OCI-LY7 (cell line): ENCODE data around the gene AFF3.

ENCODE experiments used
- CTCF ChIP-seq: fragments of 200-600 bp; sonication (generic); conservative IDR thresholded peaks from 2 replicates; pipeline ENCODE4 v1.5.1; 2014; ENCODE audit warnings: mild to moderate bottlenecking, antibody characterized with exemption, low read length, moderate library complexity, mixed read lengths
- EZH2phosphoT487 ChIP-seq: fragments of 200-600 bp; sonication (generic); IDR thresholded peaks from 2 replicates; pipeline ENCODE4 v1.6.1; 2018; ENCODE audit warnings: low read depth, borderline replicate concordance, mild to moderate bottlenecking, mixed run types, antibody characterized with exemption, low read length, moderate library complexity, mixed read lengths

- TF ChIP-seq CTCF (no peak), EZH2phosphoT487 (no peak)
These were observed 637.4 kb downstream of the AFF3 start for GRCh38 chr2:99504844-99505584.
